Measurements from ENCODE around the gene TMEM238. TPM values are rescaled to one million over a fixed set of nuclear protein-coding genes. Genes with fewer than 3 reads are reported as not detected.
A peak's percentile ranks its signal among the peaks of the same experiment; 100 is the strongest.

Gene TMEM238
- total and polyA plus RNA-seq, 2 experiments from 2014 or later, result 0.97 TPM; not detected in 1

DNA sequence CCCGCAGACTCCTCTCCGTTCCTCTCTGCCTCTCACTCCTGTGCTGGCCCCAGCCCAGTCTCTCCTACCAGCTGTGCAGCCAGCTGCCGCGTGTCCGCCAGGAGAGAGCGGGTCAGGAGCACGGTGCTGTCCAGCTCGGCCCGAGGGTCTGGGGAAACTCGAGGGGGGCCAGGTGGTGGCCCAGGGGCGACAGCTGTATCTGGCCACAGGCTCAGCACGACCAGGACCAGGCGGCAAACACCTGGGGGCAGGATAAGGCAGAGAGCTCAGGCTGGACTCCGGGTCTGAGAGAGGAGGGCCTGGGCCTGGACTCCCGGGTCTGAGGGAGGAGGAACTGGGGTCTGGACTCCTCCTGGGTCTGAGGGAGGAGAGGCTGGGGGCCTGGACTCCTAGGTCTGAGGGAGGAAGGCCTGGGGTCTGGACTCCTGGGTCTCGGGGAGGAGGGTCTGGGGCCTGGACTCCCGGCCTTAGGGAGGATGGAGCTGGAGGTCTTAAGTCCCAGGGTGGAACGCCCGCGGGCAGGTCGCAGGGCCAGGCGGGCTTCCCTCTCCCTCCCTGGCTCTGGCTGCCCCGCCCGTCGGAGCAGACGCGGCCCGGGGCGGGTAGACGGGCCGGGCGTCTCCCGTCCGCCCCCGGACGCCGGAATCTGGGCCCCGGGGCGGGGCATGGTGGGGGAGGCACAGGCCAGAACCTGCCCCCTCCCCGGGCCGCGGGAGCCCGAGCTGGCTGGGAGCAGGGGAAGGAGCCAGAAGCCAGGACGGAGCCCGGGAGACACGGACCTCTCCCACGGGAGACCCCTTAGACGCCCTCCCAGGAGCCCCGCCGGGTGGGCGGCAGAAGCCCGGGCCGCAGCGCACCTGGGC is 15.2 kb downstream of the TMEM238 start:
- Histone ChIP-seq H3K4me2 (ENCODE audit: unreplicated experiment) (peak overlapping the region; percentile 84), H3K4me3 (peak overlapping the region; percentile 75), H3K9ac (peak overlapping the region; percentile 87), H3F3A (ENCODE audit: insufficient read depth) (peaks cover 38% of the 10 kb centered on the region), H2AFZ (peak overlapping the region; percentile 67), H3K9me3 (ENCODE audit: low read depth) (no peaks in the 10 kb centered on the region), H3K27me3 (replicated peaks; ENCODE audit: insufficient read depth) (no peaks in the 10 kb centered on the region), H3K36me3 (ENCODE audit: low read depth) (no peaks in the 10 kb centered on the region; the same call in 1 of the 2 replicates), H3K27ac (peak overlapping the region; percentile 86), H4K20me1 (ENCODE audit: insufficient read depth) (no peaks in the 10 kb centered on the region), H3K9me2 (ENCODE audit: insufficient read depth) (no peaks in the 10 kb centered on the region), H3K4me1 (ENCODE audit: insufficient read depth) (peaks cover 21% of the 10 kb centered on the region), H3K79me2 (ENCODE audit: insufficient read depth) (peaks cover 8% of the 10 kb centered on the region)
- peak; percentile 93 for DNase-seq
- in situ Hi-C loops (cut with MboI), result no loop called here
- 15 to 36% methylated on average over 13 to 46 of the region's 54 CpGs for WGBS, 2 experiments (ENCODE audit: low coverage in 1 of 2, low lambda C conversion rate in 2 of 2, missing lambda C conversion rate in 2 of 2)
- TF ChIP-seq EZH2phosphoT487 (IDR thresholded peaks at IDR 0.05; ENCODE audit: insufficient read depth, low read depth), result no peak
- no peak for TF ChIP-seq EZH2 (IDR thresholded peaks at IDR 0.05; ENCODE audit: insufficient read depth, poor library complexity, severe bottlenecking)

- peak overlapping the region; percentile 87 for H3K9ac ChIP-seq
- H3K9me3 ChIP-seq (ENCODE audit: low read depth), result no peaks in the 10 kb centered on the region
- no peaks in the 10 kb centered on the region for H3K27me3 ChIP-seq (replicated peaks; ENCODE audit: insufficient read depth)
- no peaks in the 10 kb centered on the region for H3K9me2 ChIP-seq (ENCODE audit: insufficient read depth)
- peaks cover 8% of the 10 kb centered on the region for H3K79me2 ChIP-seq (ENCODE audit: insufficient read depth)
- no peaks in the 10 kb centered on the region for H4K20me1 ChIP-seq (ENCODE audit: insufficient read depth)
- WGBS, 2 experiments (ENCODE audit: low coverage in 1 of 2, low lambda C conversion rate in 2 of 2, missing lambda C conversion rate in 2 of 2), result 80 to 89% methylated on average over 9 to 16 of the region's 16 CpGs
- no peak overlapping the region for H3K27ac ChIP-seq
- peak overlapping the region; percentile 84 for H3K4me2 ChIP-seq (ENCODE audit: unreplicated experiment)
- H3K4me1 ChIP-seq (ENCODE audit: insufficient read depth), result peaks cover 15% of the 10 kb centered on the region
- no peak overlapping the region for H2AFZ ChIP-seq
- in situ Hi-C loops (cut with MboI), result no loop called here
- DNase-seq, result no peak
- H3K4me3 ChIP-seq, result peak overlapping the region; percentile 75; the same call in 1 of the 2 replicates
- no peaks in the 10 kb centered on the region; the same call in 1 of the 2 replicates for H3K36me3 ChIP-seq (ENCODE audit: low read depth)
- peaks cover 41% of the 10 kb centered on the region for H3F3A ChIP-seq (ENCODE audit: insufficient read depth)
- TF ChIP-seq EZH2 (IDR thresholded peaks at IDR 0.05; ENCODE audit: insufficient read depth, poor library complexity, severe bottlenecking) (no peak), EZH2phosphoT487 (IDR thresholded peaks at IDR 0.05; ENCODE audit: insufficient read depth, low read depth) (no peak)
These were observed 16.0 kb downstream of the TMEM238 start for GRCh38 chr19:55368106-55368505.

GRCh38 chr19:55366790-55367189 is 17.3 kb downstream of the TMEM238 start:
- H3K27me3 ChIP-seq (replicated peaks; ENCODE audit: insufficient read depth), result no peaks in the 10 kb centered on the region
- no peaks in the 10 kb centered on the region; the same call in 1 of the 2 replicates for H3K36me3 ChIP-seq (ENCODE audit: low read depth)
- H4K20me1 ChIP-seq (ENCODE audit: insufficient read depth), result no peaks in the 10 kb centered on the region
- peaks cover 7% of the 10 kb centered on the region for H3K4me1 ChIP-seq (ENCODE audit: insufficient read depth)
- no peaks in the 10 kb centered on the region for H3K9me2 ChIP-seq (ENCODE audit: insufficient read depth)
- H3K4me3 ChIP-seq, result no peak overlapping the region
- in situ Hi-C loops (cut with MboI), result no loop called here
- H2AFZ ChIP-seq, result no peak overlapping the region
- TF ChIP-seq EZH2 (IDR thresholded peaks at IDR 0.05; ENCODE audit: insufficient read depth, poor library complexity, severe bottlenecking) (no peak), EZH2phosphoT487 (IDR thresholded peaks at IDR 0.05; ENCODE audit: insufficient read depth, low read depth) (no peak)
- no peak overlapping the region for H3K27ac ChIP-seq
- H3F3A ChIP-seq (ENCODE audit: insufficient read depth), result peaks cover 35% of the 10 kb centered on the region
- H3K79me2 ChIP-seq (ENCODE audit: insufficient read depth), result peaks cover 8% of the 10 kb centered on the region
- H3K9ac ChIP-seq, result no peak overlapping the region
- H3K4me2 ChIP-seq (ENCODE audit: unreplicated experiment), result no peak overlapping the region
- H3K9me3 ChIP-seq (ENCODE audit: low read depth), result no peaks in the 10 kb centered on the region
- DNase-seq, result no peak
- 98 to 100% methylated on average over 3 of the region's 3 CpGs for WGBS, 2 experiments (ENCODE audit: low coverage in 1 of 2, low lambda C conversion rate in 2 of 2, missing lambda C conversion rate in 2 of 2)

GRCh38 chr19:55365964-55366363 is 18.1 kb downstream of the TMEM238 start:
- H2AFZ ChIP-seq, result no peak overlapping the region
- no peak overlapping the region for H3K9ac ChIP-seq
- no peaks in the 10 kb centered on the region; the same call in 1 of the 2 replicates for H3K36me3 ChIP-seq (ENCODE audit: low read depth)
- peaks cover 8% of the 10 kb centered on the region for H3K79me2 ChIP-seq (ENCODE audit: insufficient read depth)
- DNase-seq, result no peak
- peaks cover 27% of the 10 kb centered on the region for H3F3A ChIP-seq (ENCODE audit: insufficient read depth)
- in situ Hi-C loops (cut with MboI), result no loop called here
- H3K9me2 ChIP-seq (ENCODE audit: insufficient read depth), result no peaks in the 10 kb centered on the region
- no peak for TF ChIP-seq EZH2 (IDR thresholded peaks at IDR 0.05; ENCODE audit: insufficient read depth, poor library complexity, severe bottlenecking)
- H3K27ac ChIP-seq, result no peak overlapping the region
- no peaks in the 10 kb centered on the region for H4K20me1 ChIP-seq (ENCODE audit: insufficient read depth)
- 66 to 94% methylated on average over 4 to 19 of the region's 19 CpGs for WGBS, 2 experiments (ENCODE audit: low coverage in 1 of 2, low lambda C conversion rate in 2 of 2, missing lambda C conversion rate in 2 of 2)
- no peak overlapping the region for H3K4me2 ChIP-seq (ENCODE audit: unreplicated experiment)
- no peaks in the 10 kb centered on the region for H3K9me3 ChIP-seq (ENCODE audit: low read depth)
- no peak overlapping the region for H3K4me3 ChIP-seq
- H3K4me1 ChIP-seq (ENCODE audit: insufficient read depth), result peaks cover 5% of the 10 kb centered on the region
- H3K27me3 ChIP-seq (replicated peaks; ENCODE audit: insufficient read depth), result no peaks in the 10 kb centered on the region
